Measurements from ENCODE around the gene BMP5. TPM values are rescaled to one million over a fixed set of nuclear protein-coding genes. Genes with fewer than 3 reads are reported as not detected.

The BMP5 gene
- total RNA-seq, 1 donor from 2014 or later = not detected

DNA sequence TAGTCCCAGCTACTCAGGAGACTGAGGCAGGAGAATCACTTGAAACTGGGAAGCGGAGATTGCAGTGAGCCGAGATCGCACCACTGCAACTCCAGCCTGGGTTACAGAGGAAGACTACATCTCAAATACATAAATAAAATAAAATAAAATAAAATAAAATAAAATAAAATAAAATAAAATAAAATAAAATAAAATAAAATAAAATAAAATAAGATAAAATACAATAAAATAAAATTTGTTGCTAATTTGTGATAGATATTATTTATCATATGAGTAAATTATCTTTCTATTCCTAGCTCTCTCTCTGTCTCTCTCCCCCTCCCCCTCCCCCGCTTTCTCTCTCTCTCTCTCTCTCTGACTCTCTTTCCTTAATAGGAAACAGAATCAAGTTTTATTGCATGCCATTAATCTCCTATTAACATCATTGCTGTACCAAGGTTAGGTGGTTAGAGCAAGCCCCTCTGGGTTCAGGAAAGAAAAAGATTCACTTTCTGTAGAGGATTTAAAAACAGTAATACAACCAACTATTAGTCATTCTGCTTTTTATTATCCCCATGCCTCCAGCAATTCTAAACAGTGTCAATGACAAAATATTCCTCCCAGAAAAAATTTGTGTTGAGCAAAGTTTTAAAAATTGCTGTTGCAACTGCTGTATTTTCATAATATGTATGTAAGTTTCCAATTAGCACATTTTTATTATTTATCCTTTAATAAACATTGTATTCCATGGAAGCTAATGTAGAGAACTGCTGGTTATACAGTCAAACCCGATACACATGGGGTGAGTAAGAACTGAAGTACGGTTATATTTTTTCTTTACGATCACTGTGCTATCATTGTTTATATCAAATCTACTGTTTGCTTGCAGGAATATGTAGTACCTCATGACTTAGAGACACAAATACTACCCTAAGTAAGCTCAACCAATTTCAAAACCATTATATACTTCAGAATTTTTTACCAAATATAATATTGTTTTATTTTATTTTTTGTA is 22.1 kb downstream of the BMP5 start:
- Mint-ChIP-seq H3K4me3 (no peak overlapping the region), H3K4me1 (no peaks in the 10 kb centered on the region), H3K27me3 (no peaks in the 10 kb centered on the region), H3K27ac (no peak overlapping the region), H3K9me3 (no peaks in the 10 kb centered on the region), H3K36me3 (ENCODE audit: low read depth) (no peaks in the 10 kb centered on the region)
- intact Hi-C loops (cut with micrococcal nuclease) = no loop called here
- DNase-seq = no peak

- Mint-ChIP-seq H3K4me3 (no peak overlapping the region), H3K9me3 (no peaks in the 10 kb centered on the region), H3K36me3 (ENCODE audit: low read depth) (no peaks in the 10 kb centered on the region), H3K27me3 (no peaks in the 10 kb centered on the region), H3K27ac (no peak overlapping the region), H3K4me1 (no peaks in the 10 kb centered on the region)
- intact Hi-C loops (cut with micrococcal nuclease) = no loop called here
- DNase-seq = no peak
Observed at GRCh38 chr6:55841341-55841740, 34.0 kb downstream of the BMP5 start.

- Mint-ChIP-seq H3K36me3 (ENCODE audit: low read depth) (no peaks in the 10 kb centered on the region), H3K27ac (no peak overlapping the region), H3K4me3 (no peak overlapping the region), H3K27me3 (no peaks in the 10 kb centered on the region), H3K4me1 (no peaks in the 10 kb centered on the region), H3K9me3 (no peaks in the 10 kb centered on the region)
- no peak for DNase-seq
- intact Hi-C loops (cut with micrococcal nuclease) = no loop called here
Observed at GRCh38 chr6:55839080-55839479, 36.3 kb downstream of the BMP5 start.

DNA sequence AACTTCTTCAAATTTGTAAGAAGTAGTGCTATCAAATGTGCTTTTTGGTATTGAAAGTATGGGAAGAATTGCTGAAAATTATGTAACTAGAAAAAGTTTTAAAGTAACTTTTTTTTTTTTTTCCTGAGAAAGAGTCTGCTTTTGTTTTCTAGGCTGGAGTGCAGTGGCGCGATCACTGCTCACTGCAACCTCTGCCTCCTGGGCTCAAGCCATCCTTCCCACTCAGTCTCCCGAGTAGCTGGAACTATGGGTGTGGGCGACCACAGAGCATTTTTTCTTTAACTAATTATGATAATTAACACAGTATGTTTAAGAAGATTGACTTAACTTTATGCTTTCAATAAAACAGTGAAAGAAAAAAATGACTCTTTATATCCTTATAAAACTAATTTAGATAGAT is 38.4 kb downstream of the BMP5 start:
- H3K27ac Mint-ChIP-seq = no peak overlapping the region
- intact Hi-C loops (cut with micrococcal nuclease) = no loop called here
- no peak for DNase-seq

GRCh38 chr6:55836481-55836880 is 38.9 kb downstream of the BMP5 start:
- intact Hi-C loops (cut with micrococcal nuclease) = no loop called here
- no peaks in the 10 kb centered on the region for H3K4me1 Mint-ChIP-seq
- no peak overlapping the region for H3K4me3 Mint-ChIP-seq
- no peaks in the 10 kb centered on the region for H3K36me3 Mint-ChIP-seq (ENCODE audit: low read depth)
- H3K27me3 Mint-ChIP-seq = no peaks in the 10 kb centered on the region
- H3K9me3 Mint-ChIP-seq = no peaks in the 10 kb centered on the region
- H3K27ac Mint-ChIP-seq = no peak overlapping the region
- no peak for DNase-seq

More for the DNA sequence above, 38.4 kb downstream of the BMP5 start:
- Mint-ChIP-seq H3K27me3 (no peaks in the 10 kb centered on the region), H3K4me1 (no peaks in the 10 kb centered on the region), H3K9me3 (no peaks in the 10 kb centered on the region), H3K4me3 (no peak overlapping the region), H3K36me3 (ENCODE audit: low read depth) (no peaks in the 10 kb centered on the region)

DNA sequence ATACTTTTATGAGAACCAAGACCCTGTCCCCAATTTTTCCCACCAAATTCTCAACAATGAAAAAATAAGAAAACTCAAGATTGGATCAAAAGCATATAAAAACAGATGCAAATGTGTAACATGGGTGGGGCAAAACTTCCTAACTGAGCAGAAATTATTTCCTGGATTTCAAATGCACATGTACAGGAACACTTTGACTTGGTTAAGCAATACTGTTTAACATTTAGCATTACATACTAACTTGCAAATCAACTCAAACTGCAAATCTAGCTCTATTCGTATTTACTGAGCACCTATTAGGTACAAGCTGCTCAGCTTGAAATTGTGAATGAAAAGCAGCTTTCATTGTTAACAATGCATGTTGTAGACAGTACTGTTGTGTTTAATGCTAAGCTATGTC is 40.2 kb downstream of the BMP5 start:
- Mint-ChIP-seq H3K36me3 (ENCODE audit: low read depth) (no peaks in the 10 kb centered on the region), H3K27me3 (no peaks in the 10 kb centered on the region), H3K4me3 (no peak overlapping the region), H3K9me3 (no peaks in the 10 kb centered on the region), H3K27ac (no peak overlapping the region), H3K4me1 (no peaks in the 10 kb centered on the region)
- intact Hi-C loops (cut with micrococcal nuclease) = no loop called here
- DNase-seq = no peak

DNA sequence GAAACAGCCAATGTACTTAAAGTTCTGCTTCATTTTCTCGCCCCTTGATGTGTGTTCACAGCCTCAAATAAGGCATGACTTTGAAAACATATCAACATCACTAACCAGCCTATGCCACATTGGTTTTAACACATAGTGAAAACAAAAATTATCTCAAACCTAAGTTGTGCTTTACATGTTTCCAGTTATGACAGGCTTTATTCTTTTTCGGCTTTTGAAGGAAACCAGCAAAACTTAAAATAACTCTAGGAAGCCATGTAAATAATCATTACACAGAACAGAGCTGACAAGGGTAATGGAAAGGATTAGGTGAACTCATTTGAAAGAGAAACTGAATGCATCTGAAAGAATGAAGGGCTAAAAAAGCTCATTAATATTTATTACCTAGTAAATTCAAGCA is 42.1 kb downstream of the BMP5 start:
- no peak overlapping the region for H3K4me3 Mint-ChIP-seq
- intact Hi-C loops (cut with micrococcal nuclease) = no loop called here
- no peaks in the 10 kb centered on the region for H3K4me1 Mint-ChIP-seq
- H3K36me3 Mint-ChIP-seq (ENCODE audit: low read depth) = no peaks in the 10 kb centered on the region
- no peaks in the 10 kb centered on the region for H3K27me3 Mint-ChIP-seq
- H3K27ac Mint-ChIP-seq = no peak overlapping the region
- no peak for DNase-seq
- no peaks in the 10 kb centered on the region for H3K9me3 Mint-ChIP-seq

GRCh38 chr6:55827818-55828522 is 47.4 kb downstream of the BMP5 start:
- Mint-ChIP-seq H3K4me3 (no peak overlapping the region), H3K36me3 (ENCODE audit: low read depth) (no peaks in the 10 kb centered on the region), H3K27ac (no peak overlapping the region), H3K4me1 (no peaks in the 10 kb centered on the region), H3K9me3 (no peaks in the 10 kb centered on the region), H3K27me3 (no peaks in the 10 kb centered on the region)
- intact Hi-C loops (cut with micrococcal nuclease) = no loop called here
- DNase-seq = no peak

DNA sequence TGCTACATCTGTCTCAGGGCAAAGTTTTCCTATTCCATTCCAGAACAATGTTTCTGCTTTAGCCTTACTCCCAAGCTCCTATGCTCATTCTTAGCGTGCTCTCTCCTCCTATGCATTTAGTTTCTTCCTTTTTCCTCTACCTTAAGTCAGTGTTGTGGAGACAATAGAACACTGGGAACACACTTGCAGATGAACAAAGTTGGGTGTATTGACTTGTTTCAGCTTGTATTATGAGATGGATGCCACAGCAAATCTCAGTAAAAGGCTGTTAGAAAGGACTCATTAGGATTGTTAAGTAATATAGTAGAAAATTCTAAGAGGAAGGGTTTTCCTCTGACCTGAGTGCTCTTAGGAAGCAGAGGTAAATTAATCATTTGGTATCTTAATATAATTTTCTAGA is 48.4 kb downstream of the BMP5 start:
- intact Hi-C loops (cut with micrococcal nuclease) = no loop called here
- Mint-ChIP-seq H3K9me3 (no peaks in the 10 kb centered on the region), H3K27me3 (no peaks in the 10 kb centered on the region), H3K36me3 (ENCODE audit: low read depth) (no peaks in the 10 kb centered on the region), H3K4me3 (no peak overlapping the region), H3K27ac (no peak overlapping the region), H3K4me1 (no peaks in the 10 kb centered on the region)
- DNase-seq = no peak

DNA sequence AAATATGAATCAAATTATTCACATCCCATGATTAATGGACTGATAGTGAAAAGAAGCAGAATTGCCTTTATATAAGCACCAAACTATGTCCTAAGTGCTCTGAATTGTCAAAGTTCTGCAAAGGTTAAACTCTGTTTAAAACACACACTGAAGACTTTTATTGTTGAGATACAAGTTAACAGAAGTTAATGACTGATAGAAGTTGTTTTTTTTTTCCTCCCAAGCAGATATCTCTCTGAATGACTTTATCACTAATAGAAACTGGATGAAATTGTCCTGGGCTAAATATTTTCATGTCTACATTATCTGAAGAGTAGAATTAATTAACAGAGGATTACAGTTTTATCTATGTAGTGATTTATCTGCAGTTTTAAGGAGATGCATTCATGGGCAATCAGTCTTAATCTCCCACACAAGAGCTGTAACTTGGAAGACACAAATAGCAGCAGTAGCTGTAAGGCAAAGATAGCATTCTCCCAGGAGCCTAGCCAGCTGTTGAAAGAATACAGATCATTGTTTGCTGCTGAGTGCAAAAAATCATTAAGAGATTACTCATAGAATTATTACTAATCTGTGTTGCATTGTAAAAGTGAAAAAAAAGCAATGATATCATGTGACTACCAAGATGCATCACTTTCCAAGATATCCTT is 49.9 kb downstream of the BMP5 start:
- intact Hi-C loops (cut with micrococcal nuclease) = no loop called here
- H3K36me3 Mint-ChIP-seq (ENCODE audit: low read depth) = no peaks in the 10 kb centered on the region
- no peaks in the 10 kb centered on the region for H3K4me1 Mint-ChIP-seq

DNA sequence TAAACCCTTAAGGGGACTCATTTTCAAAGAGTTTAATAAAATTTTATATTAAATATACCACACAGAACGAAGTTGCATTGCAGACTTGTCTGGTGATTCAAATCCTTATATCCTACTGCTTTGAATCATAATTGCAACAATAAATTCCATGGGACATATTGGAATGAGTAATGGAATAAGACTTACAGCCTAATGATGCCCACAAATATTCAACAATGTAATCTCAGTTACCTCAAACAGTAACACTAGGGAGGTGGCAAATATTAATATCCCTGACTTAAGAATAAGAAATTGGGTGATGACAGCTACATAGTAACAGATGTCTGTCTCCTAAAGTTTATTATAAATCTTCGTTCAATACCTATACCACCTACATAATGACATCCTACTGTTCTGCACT is 52.6 kb downstream of the BMP5 start:
- intact Hi-C loops (cut with micrococcal nuclease) = no loop called here
- Mint-ChIP-seq H3K4me3 (no peak overlapping the region), H3K27ac (no peak overlapping the region), H3K4me1 (no peaks in the 10 kb centered on the region), H3K36me3 (ENCODE audit: low read depth) (no peaks in the 10 kb centered on the region), H3K9me3 (no peaks in the 10 kb centered on the region), H3K27me3 (no peaks in the 10 kb centered on the region)
- no peak for DNase-seq

More for the DNA sequence above, 49.9 kb downstream of the BMP5 start:
- Mint-ChIP-seq H3K9me3 (no peaks in the 10 kb centered on the region), H3K27me3 (no peaks in the 10 kb centered on the region), H3K4me3 (no peak overlapping the region), H3K27ac (no peak overlapping the region)
- DNase-seq = no peak

DNA sequence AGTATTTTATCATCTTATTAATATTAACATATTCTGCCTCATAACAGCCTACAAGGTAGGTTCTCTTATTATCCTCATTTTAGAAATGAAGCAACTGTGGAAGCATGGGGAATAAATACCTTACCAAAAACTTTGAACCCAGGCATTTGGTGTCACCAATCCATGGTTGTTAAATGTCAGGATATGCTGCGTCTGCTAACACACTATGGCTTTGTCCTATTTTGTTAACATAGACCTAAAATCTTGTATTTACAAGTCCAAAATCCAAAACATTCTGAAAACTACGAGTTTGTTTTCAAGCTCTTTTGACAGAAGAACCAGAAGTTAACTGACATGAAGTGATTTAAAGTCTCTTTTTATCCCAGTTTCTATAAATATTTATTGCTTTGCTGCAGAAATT is 53.4 kb downstream of the BMP5 start:
- H3K27ac Mint-ChIP-seq = no peak overlapping the region
- no peaks in the 10 kb centered on the region for H3K36me3 Mint-ChIP-seq (ENCODE audit: low read depth)
- no peak overlapping the region for H3K4me3 Mint-ChIP-seq
- no peaks in the 10 kb centered on the region for H3K4me1 Mint-ChIP-seq
- H3K9me3 Mint-ChIP-seq = no peaks in the 10 kb centered on the region
- no peaks in the 10 kb centered on the region for H3K27me3 Mint-ChIP-seq
- DNase-seq = no peak
- intact Hi-C loops (cut with micrococcal nuclease) = no loop called here

DNA sequence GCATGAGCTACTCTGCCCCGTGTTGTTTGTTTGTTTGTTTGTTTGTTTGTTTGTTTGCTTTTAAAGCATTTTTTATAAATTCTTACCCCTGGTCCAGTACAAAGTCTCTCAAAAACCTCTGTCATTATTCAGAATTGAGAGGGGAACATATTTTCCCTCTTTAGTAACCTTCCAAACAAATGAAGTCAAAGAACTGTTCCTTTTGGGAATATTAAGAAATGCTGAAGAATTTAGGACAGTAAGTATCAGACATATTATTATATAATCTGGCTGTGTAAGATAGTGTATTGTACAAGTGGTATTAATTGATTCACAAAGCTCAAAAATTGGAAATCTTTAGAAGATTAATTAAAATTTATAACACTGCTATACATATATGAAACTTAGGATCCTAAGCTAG is 54.7 kb downstream of the BMP5 start:
- no peak overlapping the region for H3K4me3 Mint-ChIP-seq
- H3K4me1 Mint-ChIP-seq = no peaks in the 10 kb centered on the region
- H3K36me3 Mint-ChIP-seq (ENCODE audit: low read depth) = no peaks in the 10 kb centered on the region
- H3K9me3 Mint-ChIP-seq = no peaks in the 10 kb centered on the region
- no peak overlapping the region for H3K27ac Mint-ChIP-seq
- DNase-seq = no peak
- intact Hi-C loops (cut with micrococcal nuclease) = no loop called here
- no peaks in the 10 kb centered on the region for H3K27me3 Mint-ChIP-seq

- no peak overlapping the region for H3K4me3 Mint-ChIP-seq
- no peaks in the 10 kb centered on the region for H3K36me3 Mint-ChIP-seq (ENCODE audit: low read depth)
- H3K9me3 Mint-ChIP-seq = no peaks in the 10 kb centered on the region
- DNase-seq = no peak
- intact Hi-C loops (cut with micrococcal nuclease) = no loop called here
- H3K27me3 Mint-ChIP-seq = no peaks in the 10 kb centered on the region
- H3K4me1 Mint-ChIP-seq = no peaks in the 10 kb centered on the region
- H3K27ac Mint-ChIP-seq = no peak overlapping the region
Observed at GRCh38 chr6:55819811-55820210, 55.6 kb downstream of the BMP5 start.
